ENCODE results near the gene ACRBP. TPM values are rescaled to one million over a fixed set of nuclear protein-coding genes. Genes with fewer than 3 reads are reported as not detected.

The ACRBP gene
- total RNA-seq, 3 donors from 2014 or later = 1.4 to 3.0 (median 2.2) TPM

GRCh38 chr12:6608592-6609281, 38.5 kb downstream of the ACRBP start:
- Histone ChIP-seq H3K9me3 (no peaks in the 10 kb centered on the region), H3K36me3 (ENCODE audit: low read depth) (no peaks in the 10 kb centered on the region), H3K4me3 (no peak overlapping the region), H3K4me1 (ENCODE audit: low read depth) (peaks cover 38% of the 10 kb centered on the region)
- TF ChIP-seq, protein P1, sequence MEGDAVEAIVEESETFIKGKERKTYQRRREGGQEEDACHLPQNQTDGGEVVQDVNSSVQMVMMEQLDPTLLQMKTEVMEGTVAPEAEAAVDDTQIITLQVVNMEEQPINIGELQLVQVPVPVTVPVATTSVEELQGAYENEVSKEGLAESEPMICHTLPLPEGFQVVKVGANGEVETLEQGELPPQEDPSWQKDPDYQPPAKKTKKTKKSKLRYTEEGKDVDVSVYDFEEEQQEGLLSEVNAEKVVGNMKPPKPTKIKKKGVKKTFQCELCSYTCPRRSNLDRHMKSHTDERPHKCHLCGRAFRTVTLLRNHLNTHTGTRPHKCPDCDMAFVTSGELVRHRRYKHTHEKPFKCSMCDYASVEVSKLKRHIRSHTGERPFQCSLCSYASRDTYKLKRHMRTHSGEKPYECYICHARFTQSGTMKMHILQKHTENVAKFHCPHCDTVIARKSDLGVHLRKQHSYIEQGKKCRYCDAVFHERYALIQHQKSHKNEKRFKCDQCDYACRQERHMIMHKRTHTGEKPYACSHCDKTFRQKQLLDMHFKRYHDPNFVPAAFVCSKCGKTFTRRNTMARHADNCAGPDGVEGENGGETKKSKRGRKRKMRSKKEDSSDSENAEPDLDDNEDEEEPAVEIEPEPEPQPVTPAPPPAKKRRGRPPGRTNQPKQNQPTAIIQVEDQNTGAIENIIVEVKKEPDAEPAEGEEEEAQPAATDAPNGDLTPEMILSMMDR (IDR thresholded peaks at IDR 0.05) = no peak
- DNase-seq = peak in 2 of 3 donors; percentile 80 to 85
- intact Hi-C loops (cut with DNase I, micrococcal nuclease) = no loop called here
- ATAC-seq = no peak

GRCh38 chr12:6607751-6608591, 39.3 kb downstream of the ACRBP start:
- H3K4me1 ChIP-seq (ENCODE audit: low read depth) = peaks cover 39% of the 10 kb centered on the region
- DNase-seq (peak in 2 of 3 donors; percentile 41 to 83), ATAC-seq (peak; percentile 50)
- TF ChIP-seq, protein P1 (IDR thresholded peaks at IDR 0.05) = no peak
- H3K4me3 ChIP-seq = no peak overlapping the region
- no peaks in the 10 kb centered on the region for H3K9me3 ChIP-seq
- intact Hi-C loops (cut with DNase I, micrococcal nuclease) = no loop called here
- no peaks in the 10 kb centered on the region for H3K36me3 ChIP-seq (ENCODE audit: low read depth)

GRCh38 chr12:6606331-6607131, 40.7 kb downstream of the ACRBP start:
- TF ChIP-seq, protein P1 (IDR thresholded peaks at IDR 0.05) = no peak
- DNase-seq (peak; percentile 78 to 86 (median 78)), ATAC-seq (peak; percentile 38)
- Histone ChIP-seq H3K4me1 (ENCODE audit: low read depth) (peaks cover 27% of the 10 kb centered on the region), H3K9me3 (no peaks in the 10 kb centered on the region), H3K4me3 (peak overlapping the region; percentile 90), H3K36me3 (ENCODE audit: low read depth) (no peaks in the 10 kb centered on the region)
- intact Hi-C loops (cut with DNase I, micrococcal nuclease) = no loop called here

DNA sequence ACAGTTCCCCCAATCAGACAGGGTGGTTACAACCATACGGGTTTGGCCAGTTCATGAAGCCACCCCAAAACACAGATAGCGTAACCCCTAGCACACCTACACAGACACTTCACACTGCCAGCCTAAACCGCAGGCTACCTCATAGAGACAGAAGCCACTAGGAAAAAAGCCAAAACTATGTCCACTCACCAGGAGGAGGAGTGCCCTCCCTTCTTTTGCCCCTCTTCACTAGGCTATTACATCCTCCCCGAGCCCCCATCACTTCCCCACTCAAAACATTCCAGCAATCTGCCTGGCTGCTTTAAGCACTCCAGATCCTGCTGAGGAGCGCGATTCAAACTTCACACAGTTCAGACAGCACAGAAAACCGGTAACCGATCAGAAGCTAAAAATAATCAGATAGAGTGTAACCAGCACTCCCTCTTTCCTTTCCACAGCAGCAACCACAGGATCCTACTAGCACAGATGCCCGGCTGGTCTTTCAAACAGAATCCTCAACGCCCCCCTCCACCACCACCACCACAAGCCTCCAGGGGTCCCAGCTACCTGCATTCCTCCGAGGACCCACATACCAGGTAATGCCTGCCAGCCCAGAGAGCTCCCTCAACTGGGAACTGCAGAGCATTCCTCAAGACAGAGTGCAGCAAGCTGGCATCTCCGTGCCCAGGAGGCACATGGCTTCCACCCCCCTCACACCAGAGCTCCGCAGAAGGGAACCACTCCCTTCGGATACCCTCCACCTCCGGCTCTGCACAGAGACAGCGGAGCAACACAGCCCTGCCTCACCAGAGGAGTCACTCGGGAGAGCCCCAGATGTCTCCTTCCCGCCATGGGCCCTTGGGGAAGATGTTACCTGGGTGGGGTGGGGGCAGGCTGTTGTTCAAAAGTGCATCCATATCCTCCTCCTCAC, 41.6 kb downstream of the ACRBP start:
- ATAC-seq = peak; percentile 12
- Histone ChIP-seq H3K4me3 (peak overlapping the region; percentile 90), H3K9me3 (no peaks in the 10 kb centered on the region), H3K36me3 (ENCODE audit: low read depth) (peaks cover 5% of the 10 kb centered on the region), H3K4me1 (ENCODE audit: low read depth) (peaks cover 27% of the 10 kb centered on the region)
- intact Hi-C loops (cut with DNase I, micrococcal nuclease) = no loop called here
- TF ChIP-seq, protein P1 (IDR thresholded peaks at IDR 0.05) = no peak
- peak in 1 of 3 donors; percentile 41 for DNase-seq
